Keratinocyte (primary cell): ENCODE results near the gene DNAAF5. TPM values are rescaled to one million over a fixed set of nuclear protein-coding genes. Genes with fewer than 3 reads are reported as not detected.

Experiments
- DNase-seq: peaks from one replicate; pipeline ENCODE4 v3.0.0-alpha.2; 2011; ENCODE audit warnings: low read depth, missing footprints, low spot score
- FAIRE-seq: peaks from 2 replicates; lab custom pipeline; 2011; peaks lifted over from hg19 to GRCh38; lab: Jason Lieb, UNC
- H2AFZ ChIP-seq: 2 replicates; pipeline ENCODE4 v1.6.0; 2012; ENCODE audit warnings: low read length, control low read depth, inconsistent platforms; ENCODE audit not compliant: control insufficient read depth
- H3K27ac ChIP-seq: 2 replicates; pipeline ENCODE4 v1.5.1; 2011; ENCODE audit warnings: low read length; ENCODE audit not compliant: control insufficient read depth, insufficient read depth
- H3K27me3 ChIP-seq: 3 replicates; pipeline ENCODE4 v1.6.0; 2011; ENCODE audit warnings: low read length; ENCODE audit not compliant: control insufficient read depth, insufficient read depth; ENCODE audit errors: extremely low read depth
- H3K36me3 ChIP-seq, 2 experiments: 2 replicates in 1 of 2; 3 replicates in 1 of 2; pipeline ENCODE4 v1.5.1; 2011; ENCODE audit warnings: low read length in 2 of 2, mild to moderate bottlenecking in 1 of 2; ENCODE audit not compliant: control insufficient read depth in 2 of 2, insufficient read depth in 2 of 2; ENCODE audit errors: extremely low read depth in 1 of 2
- H3K4me1 ChIP-seq: 3 replicates; pipeline ENCODE4 v1.5.1; 2011; ENCODE audit warnings: low read length; ENCODE audit not compliant: control insufficient read depth, insufficient read depth; ENCODE audit errors: extremely low read depth
- H3K4me2 ChIP-seq: 3 replicates; pipeline ENCODE4 v1.6.0; 2011; ENCODE audit warnings: low read depth, low read length; ENCODE audit not compliant: control insufficient read depth, insufficient read depth; ENCODE audit errors: extremely low read depth
- H3K4me3 ChIP-seq, 3 experiments: fragments of 200-600 bp in 1 of 3; sonication (generic) in 1 of 3; 2 replicates in 2 of 3; 3 replicates in 1 of 3; pipeline ENCODE4 v1.5.1; 2011 to 2016; ENCODE audit warnings: low read length in 3 of 3, mild to moderate bottlenecking in 3 of 3, control low read depth in 2 of 3, inconsistent platforms in 1 of 3, low read depth in 1 of 3, mixed read lengths in 1 of 3, mixed run types in 1 of 3, moderate library complexity in 1 of 3; ENCODE audit not compliant: control insufficient read depth in 2 of 3, insufficient read depth in 2 of 3; ENCODE audit errors: extremely low read depth in 1 of 3
- H3K79me2 ChIP-seq: 2 replicates; pipeline ENCODE4 v1.6.0; 2012; ENCODE audit warnings: low read length; ENCODE audit not compliant: control insufficient read depth, insufficient read depth
- H3K9ac ChIP-seq: 3 replicates; pipeline ENCODE4 v1.6.0; 2011; ENCODE audit warnings: low read length; ENCODE audit not compliant: control insufficient read depth, insufficient read depth; ENCODE audit errors: extremely low read depth
- H3K9me1 ChIP-seq: 3 replicates; pipeline ENCODE4 v1.6.0; 2011; ENCODE audit warnings: low read length; ENCODE audit not compliant: control insufficient read depth, insufficient read depth; ENCODE audit errors: extremely low read depth
- H3K9me3 ChIP-seq: 2 replicates; pipeline ENCODE4 v1.5.1; 2012; ENCODE audit warnings: low read depth, low read length; ENCODE audit not compliant: control insufficient read depth
- H4K20me1 ChIP-seq: 3 replicates; pipeline ENCODE4 v1.6.0; 2011; ENCODE audit warnings: low read length; ENCODE audit not compliant: control insufficient read depth, insufficient read depth; ENCODE audit errors: extremely low read depth
- EZH2 ChIP-seq: IDR thresholded peaks from one replicate; pipeline ENCODE4 v1.6.1; 2012; ENCODE audit warnings: inconsistent platforms, mild to moderate bottlenecking, low read length, moderate library complexity
- dilution Hi-C: fragments of 300-500 bp; cut with MboI; formaldehyde crosslinking; loops from one replicate; pipeline ENCODE4 v1.7.0; 2020; ENCODE audit warnings: low sequenced_read_pairs; ENCODE audit not compliant: extremely low pct_ligation_motif_present
- polyA plus RNA-seq, 5 experiments: library from polyadenylated mRNA; depleted of rRNA in 3 of 5; stranded (reverse) in 3 of 5; stranded (forward) in 1 of 5; unstranded in 1 of 5; fragments of >200 nt; gene quantifications; 1 replicate in 1 of 5; 2 replicates in 3 of 5; 3 replicates in 1 of 5; pipeline versions ENCODE4 v1.2.1 to v1.2.3, GENCODE V29; 2011 to 2012; ENCODE audit warnings: missing spikeins in 2 of 5, low read depth in 1 of 5, low replicate concordance in 1 of 5
- TF ChIP-seq, protein P1 (sequence below), 3 experiments: IDR thresholded peaks in 1 of 3; conservative IDR thresholded peaks in 1 of 3; optimal IDR thresholded peaks in 1 of 3; 2 replicates in 2 of 3; 3 replicates in 1 of 3; pipeline versions ENCODE3 to v1.5.1; 2011; ENCODE audit warnings: low read length in 3 of 3, mild to moderate bottlenecking in 3 of 3, moderate library complexity in 2 of 3, control low read depth in 1 of 3, inconsistent platforms in 1 of 3; ENCODE audit not compliant: insufficient read depth in 2 of 3; ENCODE audit errors: extremely low read depth in 1 of 3

The DNAAF5 gene
- polyA plus RNA-seq, 1 donor (not counting 4 experiments of a cell fraction or from before 2014, with no cell fraction given), result 16.3 TPM

DNA sequence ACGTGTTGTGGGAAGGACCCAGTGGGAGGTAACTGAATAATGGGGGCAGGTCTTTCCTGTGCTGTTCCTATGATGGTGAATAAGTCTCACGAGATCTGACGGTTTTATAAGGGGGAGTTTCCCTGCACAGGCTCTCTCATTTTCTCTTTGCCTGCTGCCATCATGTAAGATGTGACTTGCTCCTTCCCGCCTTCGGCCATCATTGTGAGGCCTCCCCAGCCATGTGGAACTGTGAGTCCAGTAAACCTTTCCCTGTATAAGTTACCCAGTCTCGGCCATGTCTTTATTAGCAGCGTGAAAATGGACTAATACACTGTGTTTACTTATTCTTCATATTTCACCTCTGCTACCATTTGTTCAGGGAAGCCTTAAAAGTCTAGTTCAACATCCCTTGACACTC is 2.2 kb upstream of the DNAAF5 start:
- Histone ChIP-seq H3K4me3 (no peak overlapping the region), H3K4me1 (peaks cover 18% of the 10 kb centered on the region), H3K79me2 (peaks cover 19% of the 10 kb centered on the region), H3K36me3 (peaks cover 2 to 11% of the 10 kb centered on the region in 2 experiments), H3K27ac (no peak overlapping the region), H3K9me3 (peaks cover 8% of the 10 kb centered on the region), H3K9me1 (no peaks in the 10 kb centered on the region), H3K9ac (no peak overlapping the region), H4K20me1 (peaks cover 2% of the 10 kb centered on the region), H2AFZ (no peak overlapping the region), H3K27me3 (no peaks in the 10 kb centered on the region), H3K4me2 (no peak overlapping the region)
- TF ChIP-seq EZH2, result no peak
- TF ChIP-seq, protein P1, sequence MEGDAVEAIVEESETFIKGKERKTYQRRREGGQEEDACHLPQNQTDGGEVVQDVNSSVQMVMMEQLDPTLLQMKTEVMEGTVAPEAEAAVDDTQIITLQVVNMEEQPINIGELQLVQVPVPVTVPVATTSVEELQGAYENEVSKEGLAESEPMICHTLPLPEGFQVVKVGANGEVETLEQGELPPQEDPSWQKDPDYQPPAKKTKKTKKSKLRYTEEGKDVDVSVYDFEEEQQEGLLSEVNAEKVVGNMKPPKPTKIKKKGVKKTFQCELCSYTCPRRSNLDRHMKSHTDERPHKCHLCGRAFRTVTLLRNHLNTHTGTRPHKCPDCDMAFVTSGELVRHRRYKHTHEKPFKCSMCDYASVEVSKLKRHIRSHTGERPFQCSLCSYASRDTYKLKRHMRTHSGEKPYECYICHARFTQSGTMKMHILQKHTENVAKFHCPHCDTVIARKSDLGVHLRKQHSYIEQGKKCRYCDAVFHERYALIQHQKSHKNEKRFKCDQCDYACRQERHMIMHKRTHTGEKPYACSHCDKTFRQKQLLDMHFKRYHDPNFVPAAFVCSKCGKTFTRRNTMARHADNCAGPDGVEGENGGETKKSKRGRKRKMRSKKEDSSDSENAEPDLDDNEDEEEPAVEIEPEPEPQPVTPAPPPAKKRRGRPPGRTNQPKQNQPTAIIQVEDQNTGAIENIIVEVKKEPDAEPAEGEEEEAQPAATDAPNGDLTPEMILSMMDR (optimal IDR thresholded peaks at IDR 0.05 in 1 of 3, IDR thresholded peaks at IDR 0.05 in 1 of 3, conservative IDR thresholded peaks at IDR 0.05 in 1 of 3; ENCODE audit: extremely low read depth in 1 of 3, insufficient read depth in 2 of 3, low read length in 3 of 3), result no peak
- DNase-seq, result no peak
- FAIRE-seq, result no peak
- dilution Hi-C loops, result no loop called here

DNA sequence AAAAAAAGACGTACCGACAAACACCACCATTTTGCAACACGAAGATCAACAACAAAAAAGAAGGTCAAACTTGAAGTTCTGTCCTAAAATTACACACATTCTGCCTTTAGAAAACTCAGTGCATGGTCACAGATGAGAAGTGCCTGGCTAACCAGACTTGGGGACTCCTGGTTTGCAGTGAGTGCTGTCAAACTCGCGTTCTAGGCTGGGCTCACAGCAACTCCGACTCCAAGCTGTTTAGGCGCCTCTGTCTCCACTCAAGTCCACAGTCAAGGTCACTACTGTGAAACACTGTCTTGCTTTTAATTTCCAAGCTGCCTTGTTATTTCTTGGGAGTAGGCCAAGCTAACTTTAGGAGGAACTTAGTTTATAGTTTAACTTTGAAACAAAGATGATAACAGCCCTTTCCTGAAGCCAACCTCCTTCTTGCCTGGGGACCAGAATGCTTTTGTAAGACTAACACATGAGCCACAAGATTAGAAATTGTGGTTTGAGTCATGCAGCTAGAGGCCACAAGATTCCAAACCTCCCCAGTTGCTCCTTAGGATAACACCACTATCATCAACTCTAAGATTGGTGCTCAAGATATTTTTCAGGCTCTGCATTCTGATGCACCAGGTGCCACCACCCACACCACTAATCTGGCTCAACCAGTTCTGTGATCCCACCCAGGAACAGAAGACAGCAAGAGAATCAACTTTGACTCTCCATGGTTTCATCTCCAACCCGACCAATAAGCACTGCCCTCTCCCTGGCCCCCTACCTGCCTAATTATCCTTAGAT is 1.1 kb upstream of the DNAAF5 start:
- peaks cover 22% of the 10 kb centered on the region for H3K79me2 ChIP-seq
- peak overlapping the region; percentile 48 to 68 (median 65) for H3K4me3 ChIP-seq
- H3K9me3 ChIP-seq, result peaks cover 6% of the 10 kb centered on the region
- no peaks in the 10 kb centered on the region for H3K27me3 ChIP-seq
- no peak overlapping the region for H3K27ac ChIP-seq
- dilution Hi-C loops, result no loop called here
- H3K9me1 ChIP-seq, result no peaks in the 10 kb centered on the region
- DNase-seq (peak; percentile 33), FAIRE-seq (peak; percentile 66)
- peaks cover 5 to 17% of the 10 kb centered on the region in 2 experiments for H3K36me3 ChIP-seq
- peak overlapping the region; percentile 87 for H3K4me2 ChIP-seq
- H4K20me1 ChIP-seq, result peaks cover 2% of the 10 kb centered on the region
- no peak overlapping the region for H3K9ac ChIP-seq
- no peak overlapping the region for H2AFZ ChIP-seq
- no peak for TF ChIP-seq EZH2
- TF ChIP-seq, protein P1 (optimal IDR thresholded peaks at IDR 0.05 in 1 of 3, IDR thresholded peaks at IDR 0.05 in 1 of 3, conservative IDR thresholded peaks at IDR 0.05 in 1 of 3; ENCODE audit: extremely low read depth in 1 of 3, insufficient read depth in 2 of 3, low read length in 3 of 3), result no peak
- H3K4me1 ChIP-seq, result peaks cover 18% of the 10 kb centered on the region
